ENCODE data around the gene CTSS.

DNA sequence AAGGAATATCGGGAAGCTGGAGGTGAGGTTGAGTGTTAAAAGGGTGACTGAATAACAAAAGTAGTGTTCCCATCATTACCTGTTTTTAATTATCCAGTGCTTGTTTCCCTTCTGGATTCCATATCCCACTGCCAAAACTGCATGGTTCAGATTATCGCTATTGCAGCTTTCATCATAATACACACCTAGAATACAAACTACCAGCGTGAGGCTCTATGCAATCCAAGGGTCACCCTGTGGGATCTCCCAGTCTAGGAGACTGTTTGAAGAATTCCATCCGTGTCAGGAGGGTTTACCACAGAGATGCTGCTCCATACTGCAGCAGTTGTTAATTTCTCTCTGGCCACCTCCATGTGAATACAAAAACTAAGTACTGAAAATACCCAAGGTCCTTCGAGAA, 33.5 kb upstream of the CTSS start:
- TF ChIP-seq, protein P1, sequence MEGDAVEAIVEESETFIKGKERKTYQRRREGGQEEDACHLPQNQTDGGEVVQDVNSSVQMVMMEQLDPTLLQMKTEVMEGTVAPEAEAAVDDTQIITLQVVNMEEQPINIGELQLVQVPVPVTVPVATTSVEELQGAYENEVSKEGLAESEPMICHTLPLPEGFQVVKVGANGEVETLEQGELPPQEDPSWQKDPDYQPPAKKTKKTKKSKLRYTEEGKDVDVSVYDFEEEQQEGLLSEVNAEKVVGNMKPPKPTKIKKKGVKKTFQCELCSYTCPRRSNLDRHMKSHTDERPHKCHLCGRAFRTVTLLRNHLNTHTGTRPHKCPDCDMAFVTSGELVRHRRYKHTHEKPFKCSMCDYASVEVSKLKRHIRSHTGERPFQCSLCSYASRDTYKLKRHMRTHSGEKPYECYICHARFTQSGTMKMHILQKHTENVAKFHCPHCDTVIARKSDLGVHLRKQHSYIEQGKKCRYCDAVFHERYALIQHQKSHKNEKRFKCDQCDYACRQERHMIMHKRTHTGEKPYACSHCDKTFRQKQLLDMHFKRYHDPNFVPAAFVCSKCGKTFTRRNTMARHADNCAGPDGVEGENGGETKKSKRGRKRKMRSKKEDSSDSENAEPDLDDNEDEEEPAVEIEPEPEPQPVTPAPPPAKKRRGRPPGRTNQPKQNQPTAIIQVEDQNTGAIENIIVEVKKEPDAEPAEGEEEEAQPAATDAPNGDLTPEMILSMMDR (IDR thresholded peaks at IDR 0.05) = no peak
- no peak for TF ChIP-seq RCOR1 (IDR thresholded peaks at IDR 0.05; ENCODE audit: low read depth, low read length)
- no peak for TF ChIP-seq POLR2A (IDR thresholded peaks at IDR 0.05; ENCODE audit: low read length)
- no peak for TF ChIP-seq POLR2AphosphoS2 (conservative IDR thresholded peaks at IDR 0.05; ENCODE audit: low read length)
- TF ChIP-seq MYC (IDR thresholded peaks at IDR 0.05; ENCODE audit: borderline replicate concordance, low read length) = no peak
- no peak for TF ChIP-seq ZFP36 (IDR thresholded peaks at IDR 0.05; ENCODE audit: borderline replicate concordance, partially characterized antibody)
- no peak for TF ChIP-seq RFX5 (IDR thresholded peaks at IDR 0.05)
- TF ChIP-seq CBX2 (IDR thresholded peaks at IDR 0.05; ENCODE audit: borderline replicate concordance, low read depth) = no peak

Data from A549 (cell line).